ENCODE data around the gene SHH.

- no peak for TF ChIP-seq CTCF (conservative IDR thresholded peaks at IDR 0.05 in 1 of 2, IDR thresholded peaks at IDR 0.05 in 1 of 2; ENCODE audit: low read depth in 1 of 2, low read length in 2 of 2)
- TF ChIP-seq EZH2 (IDR thresholded peaks at IDR 0.05; ENCODE audit: low read length, missing control alignments), result no peak
Measured at GRCh38 chr7:155850766-155851678, 38.8 kb upstream of the SHH start.
